ENCODE results near the gene LMF1. TPM values are rescaled to one million over a fixed set of nuclear protein-coding genes. Genes with fewer than 3 reads are reported as not detected.

LMF1 gene
- total RNA-seq, 1 experiment from 2014 or later = 12.8 TPM

- POLR2A ChIA-PET = no interaction called here
- H3K27me3 ChIP-seq (ENCODE audit: insufficient read depth, low read length) = no peaks in the 10 kb centered on the region
Measured at GRCh38 chr16:815861-816260, 154.9 kb downstream of the LMF1 start.

More at GRCh38 chr16:815861-816260, 154.9 kb downstream of the LMF1 start:
- intact Hi-C loops (cut with micrococcal nuclease) = no loop called here
- Histone ChIP-seq H3K9me3 (ENCODE audit: control insufficient read depth in 1 of 2, insufficient read depth in 1 of 2, low read depth in 1 of 2, low read length in 2 of 2) (no peaks in the 10 kb centered on the region), H3K9ac (ENCODE audit: low read length) (0 out of 2 replicates have a peak overlapping the region, but pooled peaks have one; percentile 5), H3K4me1 (ENCODE audit: control insufficient read depth in 1 of 2, insufficient read depth in 2 of 2, low read length in 2 of 2) (peaks cover 24 to 31% of the 10 kb centered on the region in 2 experiments), H3K4me3 (replicated peaks in 1 of 2; ENCODE audit: low read depth in 1 of 2, low read length in 2 of 2) (no peak overlapping the region), H3K9me2 (ENCODE audit: insufficient read depth) (no peaks in the 10 kb centered on the region), H3K36me3 (ENCODE audit: control insufficient read depth in 1 of 2, insufficient read depth in 2 of 2, low read length in 2 of 2) (no peaks in the 10 kb centered on the region), H2AFZ (ENCODE audit: low read depth, low read length, poor library complexity, severe bottlenecking) (no peak overlapping the region), H3K79me2 (ENCODE audit: insufficient read depth, low read length) (no peaks in the 10 kb centered on the region), H3K27ac (ENCODE audit: low read depth, low read length) (peak overlapping the region; percentile 38; the same call in 1 of the 2 replicates), H3K4me2 (ENCODE audit: low read length) (peak overlapping the region; percentile 58), H4K20me1 (ENCODE audit: insufficient read depth) (no peaks in the 10 kb centered on the region)
- ATAC-seq (0 out of 2 replicates have a peak, but pooled peaks have one; percentile 2), DNase-seq (ENCODE audit: low read depth, low spot score) (no peak)
- CTCF ChIA-PET = no interaction called here
- RAD21 ChIA-PET (ENCODE audit: low non-redundant PET in 1 of 2, low total read pairs in 2 of 2, uncharacterized antibody in 2 of 2, unreplicated experiment in 2 of 2) = no interaction called here
- TF ChIP-seq CEBPB (IDR thresholded peaks at IDR 0.05; ENCODE audit: low read depth) (no peak), MAX (IDR thresholded peaks at IDR 0.05) (no peak), SP1 (IDR thresholded peaks at IDR 0.05; ENCODE audit: low read depth) (no peak), FOSL1 (IDR thresholded peaks at IDR 0.05; ENCODE audit: low read depth) (no peak), CTCF (IDR thresholded peaks at IDR 0.05 in 2 of 3, conservative IDR thresholded peaks at IDR 0.05 in 1 of 3; ENCODE audit: borderline replicate concordance in 1 of 3, insufficient read depth in 1 of 3, low read depth in 2 of 3, low read length in 2 of 3) (no peak), ZFX (IDR thresholded peaks at IDR 0.05) (no peak), ATF3 (IDR thresholded peaks at IDR 0.05) (no peak), ZNF274 (IDR thresholded peaks at IDR 0.05; ENCODE audit: low read depth, low read length) (no peak), POLR2A (IDR thresholded peaks at IDR 0.05; ENCODE audit: borderline replicate concordance, extremely low read depth, insufficient read depth, insufficient read length) (no peak), CBX3 (IDR thresholded peaks at IDR 0.05; ENCODE audit: low read depth) (no peak), YY1 (IDR thresholded peaks at IDR 0.05; ENCODE audit: extremely low read depth, insufficient replicate concordance, low read depth, low read length) (no peak), POLR2AphosphoS5 (IDR thresholded peaks at IDR 0.05; ENCODE audit: low read depth, low read length) (no peak), SIN3A (IDR thresholded peaks at IDR 0.05; ENCODE audit: low read depth) (no peak)
- no TSS peak for BruUV-seq (replicated peaks)

Measured in HCT116 (cell line).